C4-2B (cell line): ENCODE results near the gene STMND1.

Experiments
- CTCF ChIP-seq: fragments of 450-650 bp; conservative IDR thresholded peaks from 2 replicates; pipeline ENCODE4 v1.5.1; 2017; ENCODE audit warnings: mild to moderate bottlenecking
- ZFX ChIP-seq: fragments of 450-650 bp; IDR thresholded peaks from 2 replicates; pipeline ENCODE4 v1.6.1; 2017

- TF ChIP-seq CTCF (no peak), ZFX (no peak)
These were observed 50.0 kb downstream of the STMND1 start for GRCh38 chr6:17151888-17152287.
